NCI-H2081 treated with DMSO at 0.1 percent for 48 hours (cell line): Measurements from ENCODE around the gene SGK1.

Experiments
- DNase-seq: peaks from one replicate; lab custom pipeline; 2025; lab: John Stamatoyannopoulos, UW

Gene SGK1

DNA sequence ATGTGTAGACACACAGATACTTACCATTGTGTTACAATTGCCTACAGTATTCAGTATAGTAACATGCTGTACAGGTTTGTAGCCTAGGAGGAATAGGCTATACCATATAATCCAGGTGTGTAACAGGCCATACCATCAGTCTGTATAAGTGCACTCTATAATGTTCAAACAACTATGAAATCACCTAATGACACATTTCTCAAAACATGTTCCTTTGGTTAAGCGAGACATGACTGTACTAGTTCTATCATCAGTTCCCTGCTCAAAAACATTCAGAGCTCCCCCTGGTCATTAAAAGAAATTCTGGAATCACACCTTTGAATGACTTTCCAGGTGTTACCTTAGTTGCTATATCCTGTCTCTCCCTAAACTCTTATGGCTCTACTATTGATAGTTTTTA, 195.1 kb downstream of the SGK1 start:
- no peak for DNase-seq

DNA sequence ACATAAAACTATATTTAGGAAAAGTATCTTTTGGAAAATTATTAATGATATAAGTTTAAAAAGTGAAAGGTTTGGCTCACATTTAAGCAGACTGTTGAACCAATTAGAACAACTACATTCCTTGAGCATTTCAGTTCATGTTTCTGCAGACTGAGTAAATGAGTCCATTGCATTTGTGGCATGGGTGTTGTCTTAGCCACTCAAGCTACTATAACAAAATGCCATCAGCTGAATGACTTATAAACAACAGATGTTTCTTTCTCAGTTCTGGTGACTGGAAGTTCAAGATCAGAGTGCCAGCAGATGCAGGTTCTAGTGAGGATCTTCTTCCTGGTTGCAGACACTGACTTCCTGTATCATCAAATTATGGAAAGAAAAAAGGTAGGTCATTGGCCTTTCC, 198.4 kb downstream of the SGK1 start:
- no peak for DNase-seq
